GM06990 (cell line): Measurements from ENCODE around the gene LRRC61.

Source experiments
- DNase-seq: peaks from one replicate; pipeline ENCODE4 v3.0.0-alpha.2; 2011; ENCODE audit not compliant: insufficient read length; ENCODE audit errors: extremely low read depth
- H3K27me3 ChIP-seq: replicated peaks from 2 replicates; pipeline ENCODE4 v1.6.0; 2011; ENCODE audit warnings: low read length; ENCODE audit not compliant: control insufficient read depth, insufficient read depth
- H3K36me3 ChIP-seq: 2 replicates; pipeline ENCODE4 v1.5.1; 2011; ENCODE audit warnings: low read length; ENCODE audit not compliant: control insufficient read depth, insufficient read depth
- H3K4me3 ChIP-seq: replicated peaks from 2 replicates; pipeline ENCODE4 v1.5.1; 2011; ENCODE audit warnings: low read depth, mild to moderate bottlenecking, control low read depth, low read length
- CTCF ChIP-seq: IDR thresholded peaks from 2 replicates; pipeline ENCODE4 v1.5.1; 2011; ENCODE audit warnings: low read length, control low read depth, mild to moderate bottlenecking, inconsistent platforms; ENCODE audit not compliant: insufficient read depth, poor library complexity, severe bottlenecking

Gene LRRC61

GRCh38 chr7:150378115-150378852 is 55.1 kb downstream of the LRRC61 start:
- peak; percentile 64 for DNase-seq
- peak overlapping the region; percentile 83 for H3K4me3 ChIP-seq
- no peaks in the 10 kb centered on the region for H3K27me3 ChIP-seq
- peak; percentile 14 for TF ChIP-seq CTCF
- peaks cover 10% of the 10 kb centered on the region for H3K36me3 ChIP-seq

- peaks cover 6% of the 10 kb centered on the region for H3K36me3 ChIP-seq
- no peaks in the 10 kb centered on the region for H3K27me3 ChIP-seq
- H3K4me3 ChIP-seq: peak within 1 kb of the TSS; percentile 86
- peak; percentile 95 for DNase-seq
- TF ChIP-seq CTCF: no peak
These were observed 55.8 kb downstream of the LRRC61 start, which contains the start of gene ZNF775 for GRCh38 chr7:150378853-150379440. TSS of gene ZNF775 (plus strand) at chr7:150379330. CDS start at chr7:150388471, 9,141 bp downstream.

GRCh38 chr7:150379441-150380379 is 56.6 kb downstream of the LRRC61 start:
- DNase-seq: peak; percentile 54
- no peak for TF ChIP-seq CTCF
- H3K27me3 ChIP-seq: no peaks in the 10 kb centered on the region
- H3K36me3 ChIP-seq: peaks cover 1% of the 10 kb centered on the region
- peak overlapping the region; percentile 86 for H3K4me3 ChIP-seq

- no peaks in the 10 kb centered on the region for H3K27me3 ChIP-seq
- peaks cover 2% of the 10 kb centered on the region for H3K36me3 ChIP-seq
- TF ChIP-seq CTCF: no peak
- peak overlapping the region; percentile 86 for H3K4me3 ChIP-seq
- DNase-seq: peak; percentile 53
These were observed 57.3 kb downstream of the LRRC61 start for GRCh38 chr7:150380463-150380862.

- TF ChIP-seq CTCF: no peak
- peaks cover 2% of the 10 kb centered on the region for H3K36me3 ChIP-seq
- H3K27me3 ChIP-seq: no peaks in the 10 kb centered on the region
- DNase-seq: no peak
- peak overlapping the region; percentile 86 for H3K4me3 ChIP-seq
These were observed 57.9 kb downstream of the LRRC61 start for GRCh38 chr7:150381096-150381495.
